Measurements from ENCODE around the gene SGCA. TPM values are rescaled to one million over a fixed set of nuclear protein-coding genes. Genes with fewer than 3 reads are reported as not detected.

Gene SGCA
- total RNA-seq, 2 experiments from 2014 or later = not detected

DNA sequence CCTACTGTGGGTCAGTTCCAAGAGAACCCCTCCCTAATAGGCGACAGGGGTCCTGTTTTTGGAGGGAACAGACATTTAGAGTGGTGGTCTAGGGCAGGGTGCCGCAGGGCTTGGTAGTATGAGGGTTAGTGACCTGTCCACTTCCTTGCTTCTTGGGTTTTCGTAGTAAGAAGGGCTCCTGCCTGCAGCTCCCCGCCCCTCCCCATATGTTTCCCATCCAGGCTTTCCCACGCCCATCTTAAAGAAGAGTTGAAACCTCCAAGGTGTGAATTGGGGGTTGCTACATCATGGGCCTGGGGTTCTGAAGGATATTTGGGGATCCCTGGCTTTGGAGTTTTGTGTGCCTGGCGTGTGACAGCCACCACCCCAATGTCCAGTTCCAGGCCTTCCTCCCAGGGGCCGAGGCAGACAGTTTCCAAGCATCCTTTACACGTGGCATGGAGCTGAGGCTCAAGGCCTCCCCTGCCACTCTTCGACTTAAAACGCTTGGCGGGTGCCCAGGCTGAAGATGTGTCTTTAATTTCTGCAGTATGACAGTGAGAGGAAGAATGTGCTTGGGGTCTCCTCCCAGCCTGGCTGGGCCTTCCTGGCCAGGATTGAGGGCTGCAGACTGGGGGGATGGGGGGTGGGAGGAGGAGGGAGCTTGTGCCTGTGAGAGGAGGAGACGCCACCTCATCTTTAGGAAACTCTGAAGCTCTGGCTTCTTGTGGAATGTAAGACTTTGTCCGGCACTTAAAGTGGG, 38.0 kb downstream of the SGCA start:
- CTCF ChIA-PET = interaction anchor here (0.7 to 7.3 kb wide), 5 partner anchors 9 to 108 kb away, joined by 3 to 133 read pairs (median 7); no protein-coding TSS in a partner anchor
- Mint-ChIP-seq H3K4me3 (no peak overlapping the region), H3K4me1 (peaks cover 22% of the 10 kb centered on the region), H3K27ac (no peak overlapping the region), H3K9me3 (no peaks in the 10 kb centered on the region), H3K36me3 (ENCODE audit: low read depth) (no peaks in the 10 kb centered on the region), H3K27me3 (peaks cover 57% of the 10 kb centered on the region)
- POLR2A ChIA-PET = no interaction called here
- no peak for DNase-seq

DNA sequence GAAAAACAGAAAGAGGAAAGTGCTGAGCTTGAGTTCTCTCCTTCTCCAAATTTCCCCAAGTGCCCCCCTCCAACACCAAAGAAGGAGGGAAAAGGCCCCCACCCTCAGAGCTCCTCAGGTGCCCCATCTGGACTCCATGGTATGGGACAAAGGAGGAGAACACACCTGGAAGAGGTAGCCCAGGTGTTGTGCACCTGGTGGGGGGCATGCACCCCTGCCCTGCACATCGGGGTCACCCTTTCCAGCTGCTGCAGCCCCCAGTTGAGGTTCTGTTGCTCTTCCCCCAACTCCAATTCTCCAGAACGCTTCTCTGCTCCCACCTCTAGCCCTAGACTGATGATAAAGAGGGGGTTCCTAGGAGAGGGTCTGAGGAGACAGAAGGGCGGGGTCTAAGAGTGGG, 38.6 kb downstream of the SGCA start:
- POLR2A ChIA-PET = no interaction called here
- Mint-ChIP-seq H3K4me3 (no peak overlapping the region), H3K4me1 (peaks cover 21% of the 10 kb centered on the region), H3K27me3 (peaks cover 55% of the 10 kb centered on the region), H3K9me3 (no peaks in the 10 kb centered on the region), H3K27ac (no peak overlapping the region), H3K36me3 (ENCODE audit: low read depth) (no peaks in the 10 kb centered on the region)
- no peak for DNase-seq
- CTCF ChIA-PET = interaction anchor here (0.7 to 7.3 kb wide), 4 partner anchors 17 to 108 kb away, joined by 3 to 133 read pairs (median 5); no protein-coding TSS in a partner anchor

DNA sequence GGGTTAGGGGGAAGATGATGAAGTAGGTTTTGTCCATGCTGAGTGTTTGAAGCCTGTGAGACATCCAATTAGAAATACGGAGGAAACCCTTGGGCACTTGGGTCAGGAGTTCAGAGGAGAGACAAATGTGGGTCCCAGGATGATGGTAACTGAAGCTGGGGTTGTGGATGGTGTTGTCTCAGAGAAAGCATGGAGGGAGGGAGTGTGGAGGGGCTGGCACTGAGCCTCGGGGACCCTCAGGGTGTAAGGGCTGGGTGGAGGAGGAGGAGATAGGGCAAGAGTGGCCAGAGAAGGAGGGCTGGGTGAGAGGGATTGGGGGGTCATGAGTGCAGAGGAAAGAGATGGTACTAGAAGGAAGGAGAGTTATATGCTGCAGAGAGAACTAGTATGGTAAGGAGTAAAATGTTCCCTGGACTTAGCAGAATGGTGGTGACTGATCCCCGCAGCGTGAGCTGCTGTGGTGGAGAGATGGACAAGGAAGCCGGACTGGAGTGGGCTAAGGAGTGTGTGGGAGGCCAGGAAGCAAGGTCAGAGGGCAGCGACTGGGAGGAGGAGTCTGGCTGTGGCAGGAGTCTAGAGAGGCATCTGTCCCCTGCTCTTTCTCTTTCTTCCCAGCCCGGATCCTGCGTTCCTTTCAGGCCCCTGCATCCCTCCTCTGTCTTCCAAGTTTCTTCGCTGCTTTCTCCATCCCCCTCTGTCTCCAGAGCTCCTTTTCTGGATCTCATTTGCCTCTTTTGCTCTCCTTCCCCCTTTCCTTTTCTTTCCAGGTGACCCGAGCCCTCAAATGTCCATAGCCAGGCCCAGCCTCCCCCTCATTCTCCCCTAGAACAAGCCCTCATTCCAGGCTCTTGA, 39.5 kb downstream of the SGCA start:
- no peak overlapping the region for H3K27ac Mint-ChIP-seq
- peaks cover 55% of the 10 kb centered on the region for H3K27me3 Mint-ChIP-seq
- DNase-seq = no peak
- H3K4me3 Mint-ChIP-seq = no peak overlapping the region
- POLR2A ChIA-PET = no interaction called here
- no peaks in the 10 kb centered on the region for H3K36me3 Mint-ChIP-seq (ENCODE audit: low read depth)
- CTCF ChIA-PET = interaction anchor here (1.0 to 7.3 kb wide), 6 partner anchors 16 to 111 kb away, joined by 3 to 133 read pairs (median 4); no protein-coding TSS in a partner anchor
- peaks cover 13% of the 10 kb centered on the region for H3K4me1 Mint-ChIP-seq
- no peaks in the 10 kb centered on the region for H3K9me3 Mint-ChIP-seq

DNA sequence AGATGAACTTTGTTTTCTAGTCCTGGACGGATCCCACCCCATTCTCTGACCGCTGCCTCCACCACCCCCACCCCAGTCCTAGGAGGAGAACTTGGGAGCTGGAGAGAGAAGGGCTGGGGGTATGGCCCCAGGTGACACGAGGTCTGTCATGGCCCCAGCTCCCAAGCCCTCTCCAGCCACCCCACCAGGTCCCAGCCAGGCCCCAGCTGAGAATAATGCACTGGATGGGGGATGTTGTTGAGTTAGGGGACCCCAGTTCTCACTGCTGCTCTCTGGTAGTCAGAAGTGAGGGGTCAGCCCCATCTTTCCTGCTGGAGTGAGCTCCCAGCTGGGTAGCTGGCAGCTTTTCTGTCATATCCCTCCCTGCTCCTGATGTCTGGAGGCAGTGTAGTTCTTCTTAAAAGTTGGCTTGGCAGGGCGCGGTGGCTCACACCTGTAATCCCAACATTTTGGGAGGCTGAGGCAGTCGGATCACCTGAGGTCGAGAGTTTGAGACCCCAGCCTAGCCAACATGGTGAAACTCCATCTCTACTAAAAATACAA, 40.2 kb downstream of the SGCA start:
- ChIA-PET POLR2A (no interaction called here), CTCF (interaction anchor here (1.0 to 7.3 kb wide), 4 partner anchors 50 to 112 kb away, joined by 3 to 133 read pairs (median 4); no protein-coding TSS in a partner anchor)
- peaks cover 51% of the 10 kb centered on the region for H3K27me3 Mint-ChIP-seq
- H3K9me3 Mint-ChIP-seq = no peaks in the 10 kb centered on the region
- no peak overlapping the region for H3K4me3 Mint-ChIP-seq
- no peak for DNase-seq
- H3K27ac Mint-ChIP-seq = no peak overlapping the region
- peaks cover 7% of the 10 kb centered on the region for H3K4me1 Mint-ChIP-seq
- H3K36me3 Mint-ChIP-seq (ENCODE audit: low read depth) = no peaks in the 10 kb centered on the region

DNA sequence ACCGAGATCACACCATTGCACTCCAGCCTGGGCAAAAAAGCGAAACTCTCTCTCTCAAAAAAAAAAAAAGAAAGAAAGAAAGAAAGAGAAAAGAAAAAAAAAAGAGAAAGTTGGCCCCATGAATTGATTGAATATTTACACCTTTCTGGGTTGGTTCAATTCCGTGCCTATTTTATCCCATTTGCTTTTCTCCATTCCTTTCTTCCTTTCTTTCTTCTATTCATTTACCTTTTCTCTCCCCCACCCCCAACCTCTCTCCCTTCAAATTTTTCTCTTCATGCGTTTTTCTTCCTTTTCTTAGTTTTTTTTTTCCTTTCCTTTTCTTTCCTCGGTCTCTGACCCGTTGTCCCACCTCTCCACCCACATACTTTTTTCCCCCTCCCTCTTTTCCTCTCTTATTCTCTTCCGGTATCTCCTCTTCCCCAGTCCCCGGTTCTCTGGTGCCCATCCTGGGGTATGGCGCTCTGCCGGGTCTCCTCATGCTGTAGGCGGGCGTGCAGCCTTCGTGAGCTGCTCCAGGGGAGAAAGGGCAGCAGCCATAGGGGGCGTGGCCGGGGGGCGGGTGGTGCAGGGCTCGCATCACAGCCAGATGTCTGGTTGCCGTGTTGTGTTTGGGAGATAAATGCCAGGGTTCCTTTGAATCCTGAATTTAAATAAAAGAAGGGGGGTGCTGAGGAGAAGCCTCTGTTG, 40.9 kb downstream of the SGCA start:
- Mint-ChIP-seq H3K27ac (no peak overlapping the region), H3K9me3 (no peaks in the 10 kb centered on the region), H3K27me3 (peaks cover 52% of the 10 kb centered on the region), H3K4me1 (peaks cover 4% of the 10 kb centered on the region), H3K36me3 (ENCODE audit: low read depth) (no peaks in the 10 kb centered on the region), H3K4me3 (no peak overlapping the region)
- CTCF ChIA-PET = interaction anchor here (1.0 to 7.3 kb wide), 2 partner anchors 86 to 113 kb away, joined by 4 to 133 read pairs; no protein-coding TSS in a partner anchor
- POLR2A ChIA-PET = no interaction called here
- no peak for DNase-seq

DNA sequence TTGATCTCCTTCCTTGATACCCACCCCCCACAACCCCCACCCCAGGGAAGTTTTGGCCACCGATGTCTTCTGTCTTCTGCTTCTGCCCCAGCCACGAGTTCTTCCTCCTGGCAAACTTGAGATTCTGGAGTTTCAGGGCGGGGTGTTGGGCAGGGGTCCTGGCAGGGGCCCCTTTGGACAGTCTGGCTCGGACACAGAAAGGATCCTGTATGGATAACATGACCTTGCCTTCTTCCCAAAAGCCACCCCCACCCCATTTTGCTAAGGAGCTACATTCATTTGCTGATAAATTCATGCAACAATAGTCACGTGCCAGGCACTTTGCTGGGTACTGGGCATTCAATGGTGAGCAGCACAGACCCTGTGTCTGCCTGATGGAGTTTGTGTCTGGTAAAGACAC, 41.5 kb downstream of the SGCA start:
- Mint-ChIP-seq H3K27me3 (peaks cover 47% of the 10 kb centered on the region), H3K36me3 (ENCODE audit: low read depth) (no peaks in the 10 kb centered on the region), H3K4me3 (no peak overlapping the region), H3K9me3 (no peaks in the 10 kb centered on the region), H3K27ac (no peak overlapping the region), H3K4me1 (peaks cover 4% of the 10 kb centered on the region)
- POLR2A ChIA-PET = no interaction called here
- CTCF ChIA-PET = no interaction called here
- no peak for DNase-seq

DNA sequence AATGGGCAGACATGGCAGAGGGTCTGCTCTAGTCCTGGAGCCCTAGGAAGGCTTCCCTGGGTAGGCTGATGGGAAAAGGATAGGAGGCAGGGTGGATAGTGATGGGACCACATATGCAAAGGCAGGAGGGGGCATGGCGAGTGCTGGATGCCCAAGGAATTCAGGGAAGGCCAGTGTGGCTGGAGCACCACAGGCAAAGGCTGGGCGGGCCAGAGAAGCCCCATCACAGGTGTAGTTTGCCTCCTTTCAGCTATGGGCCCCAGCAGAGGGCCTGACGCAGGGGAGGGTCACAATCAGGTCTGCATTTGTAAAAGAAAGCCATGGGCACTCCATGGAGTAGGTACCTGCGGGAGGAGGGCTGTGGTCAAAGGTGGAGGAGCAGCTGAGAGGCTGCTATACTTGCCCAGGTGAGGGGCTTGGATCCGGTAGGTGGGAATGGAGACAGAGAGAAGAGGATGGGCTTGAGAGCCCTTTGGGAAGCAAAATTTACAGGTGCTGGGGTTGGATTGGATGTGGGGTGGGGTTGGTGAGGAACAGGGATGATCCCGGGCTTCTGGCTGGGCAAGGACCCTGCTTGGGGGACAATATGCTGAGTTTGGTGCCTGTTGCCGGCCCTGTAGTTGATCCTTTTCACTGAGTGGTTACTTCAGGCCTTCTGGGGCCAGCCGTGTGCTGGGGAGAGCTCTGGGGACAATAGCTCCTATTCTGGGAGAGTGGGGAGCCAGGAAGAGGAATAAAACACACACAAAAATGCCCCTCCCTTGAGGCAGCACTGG, 42.2 kb downstream of the SGCA start:
- Mint-ChIP-seq H3K27me3 (peaks cover 40% of the 10 kb centered on the region), H3K4me1 (peaks cover 5% of the 10 kb centered on the region), H3K9me3 (no peaks in the 10 kb centered on the region), H3K27ac (no peak overlapping the region), H3K4me3 (no peak overlapping the region), H3K36me3 (ENCODE audit: low read depth) (no peaks in the 10 kb centered on the region)
- ChIA-PET CTCF (interaction anchor here (1.0 to 3.2 kb wide), 3 partner anchors 7 to 46 kb away, joined by 3 to 19 read pairs (median 4); partner anchors contain the start of gene COL1A1), POLR2A (no interaction called here)
- DNase-seq = no peak

DNA sequence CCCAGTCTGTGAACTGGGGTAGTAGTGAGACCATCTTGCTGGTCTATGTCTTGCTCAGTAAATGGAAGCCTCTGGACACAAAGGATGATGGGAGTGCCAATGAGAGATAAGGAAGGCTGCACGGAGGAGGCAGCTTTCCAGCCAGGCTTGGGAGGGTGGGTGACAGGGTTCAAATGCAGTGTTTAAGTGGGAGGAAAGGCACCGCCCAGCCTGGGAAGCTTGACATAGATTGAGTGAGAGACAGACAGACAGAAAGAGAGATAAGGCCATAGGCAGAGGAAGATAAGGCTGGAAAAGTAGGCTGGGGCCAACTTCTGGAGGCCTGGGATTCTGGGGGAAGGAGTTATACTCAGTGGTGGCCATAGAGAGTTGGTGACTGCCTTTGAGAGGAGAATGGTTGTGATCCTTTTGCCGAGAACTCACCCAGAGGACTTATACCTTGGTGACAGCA, 42.8 kb downstream of the SGCA start:
- H3K27me3 Mint-ChIP-seq = peaks cover 38% of the 10 kb centered on the region
- CTCF ChIA-PET = interaction anchor here (0.8 to 3.2 kb wide), 4 partner anchors 8 to 114 kb away, joined by 3 to 19 read pairs (median 4); partner anchors contain the start of gene COL1A1
- peaks cover 9% of the 10 kb centered on the region for H3K4me1 Mint-ChIP-seq
- DNase-seq = no peak
- no peaks in the 10 kb centered on the region for H3K36me3 Mint-ChIP-seq (ENCODE audit: low read depth)
- no peaks in the 10 kb centered on the region for H3K9me3 Mint-ChIP-seq
- POLR2A ChIA-PET = no interaction called here
- H3K27ac Mint-ChIP-seq = no peak overlapping the region
- H3K4me3 Mint-ChIP-seq = no peak overlapping the region

DNA sequence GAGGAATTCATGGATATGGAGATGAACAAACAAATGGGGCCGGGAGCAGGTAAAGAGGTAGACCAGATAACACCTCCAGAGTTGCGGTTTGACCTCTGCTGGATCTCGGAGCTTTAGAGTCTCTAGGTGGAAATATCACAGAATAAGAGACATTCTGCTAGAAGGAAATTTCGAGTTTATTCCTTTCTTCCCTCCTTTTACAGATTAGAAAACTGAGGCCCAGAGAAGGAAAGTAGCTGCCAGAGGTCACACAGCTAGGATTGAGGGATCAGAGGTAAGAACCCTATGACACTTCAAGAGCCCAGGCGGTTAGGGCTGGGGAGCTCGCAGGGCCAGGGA, 43.3 kb downstream of the SGCA start:
- CTCF ChIA-PET = interaction anchor here (0.6 to 3.2 kb wide), 4 partner anchors 8 to 226 kb away, joined by 4 to 19 read pairs (median 6); partner anchors contain the start of gene COL1A1
- peaks cover 36% of the 10 kb centered on the region for H3K27me3 Mint-ChIP-seq
- no peak overlapping the region for H3K4me3 Mint-ChIP-seq
- H3K9me3 Mint-ChIP-seq = no peaks in the 10 kb centered on the region
- H3K36me3 Mint-ChIP-seq (ENCODE audit: low read depth) = no peaks in the 10 kb centered on the region
- POLR2A ChIA-PET = no interaction called here
- peaks cover 9% of the 10 kb centered on the region for H3K4me1 Mint-ChIP-seq
- H3K27ac Mint-ChIP-seq = no peak overlapping the region
- no peak for DNase-seq

DNA sequence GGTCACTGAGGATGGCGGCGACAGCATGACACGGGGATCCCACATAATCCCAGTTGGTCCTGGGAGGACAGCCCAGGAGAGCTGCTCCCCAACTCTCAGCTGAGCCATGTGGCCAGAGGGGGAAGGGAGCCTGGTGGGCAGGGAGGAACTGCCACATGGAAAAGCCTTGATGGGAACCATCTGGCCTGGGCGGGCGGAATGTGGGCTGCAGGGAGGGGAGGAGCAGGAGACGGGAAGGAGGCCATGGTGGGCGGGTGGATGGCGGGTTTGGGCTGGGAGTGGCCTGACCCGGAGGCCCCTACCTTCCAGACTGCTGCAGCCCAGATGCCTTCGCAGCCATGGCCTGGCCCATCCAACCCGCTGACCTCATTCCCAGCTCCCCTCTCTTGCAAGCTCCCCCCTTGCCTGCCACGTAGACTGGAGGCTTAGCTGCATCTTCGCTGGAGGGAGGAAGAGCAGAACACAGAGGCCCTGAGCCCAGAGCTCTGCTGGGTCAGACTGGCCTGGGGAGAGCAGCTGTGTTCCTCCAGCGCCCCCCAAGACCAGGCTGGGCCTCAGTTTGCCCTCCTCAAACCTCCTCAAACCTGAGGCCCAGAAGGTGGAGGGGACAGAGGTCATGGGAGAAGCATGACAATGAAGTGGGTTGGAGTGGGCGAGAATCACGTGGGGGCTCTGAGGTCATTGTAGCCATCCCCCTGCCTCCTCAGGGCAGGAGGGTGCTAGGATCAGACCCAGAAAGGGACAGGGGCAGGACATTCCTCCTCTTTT, 43.9 kb downstream of the SGCA start:
- ChIA-PET POLR2A (no interaction called here), CTCF (interaction anchor here (0.6 to 3.2 kb wide), 4 partner anchors 9 to 225 kb away, joined by 4 to 19 read pairs (median 6); partner anchors contain the start of gene COL1A1)
- Mint-ChIP-seq H3K4me3 (no peak overlapping the region), H3K4me1 (peaks cover 9% of the 10 kb centered on the region), H3K9me3 (no peaks in the 10 kb centered on the region), H3K36me3 (ENCODE audit: low read depth) (no peaks in the 10 kb centered on the region), H3K27ac (no peak overlapping the region), H3K27me3 (peaks cover 40% of the 10 kb centered on the region)
- DNase-seq = no peak

All from activated CD4-positive, alpha-beta T cell treated with anti-CD3 and anti-CD28 coated beads, Interleukin-2, amount 10 ng/mL, durations not matched to agents 7 days and 5 days (primary cell).